HG02588 (cell line): Measurements from ENCODE around the gene NSF.

Experiments
- ATAC-seq: cut with Tn5 transposase; IDR thresholded peaks from one replicate; pipeline ENCODE4 v1.9.1; 2021; ENCODE audit warnings: mild to moderate bottlenecking, moderate library complexity; ENCODE audit not compliant: unreplicated experiment

The NSF gene

GRCh38 chr17:46796084-46796483, 205.6 kb downstream of the NSF start:
- no peak for ATAC-seq

- no peak for ATAC-seq
Observed at GRCh38 chr17:46796524-46796923, 206.1 kb downstream of the NSF start.

GRCh38 chr17:46796956-46797530, 206.6 kb downstream of the NSF start:
- no peak for ATAC-seq

GRCh38 chr17:46800573-46800972, 210.1 kb downstream of the NSF start:
- no peak for ATAC-seq

DNA sequence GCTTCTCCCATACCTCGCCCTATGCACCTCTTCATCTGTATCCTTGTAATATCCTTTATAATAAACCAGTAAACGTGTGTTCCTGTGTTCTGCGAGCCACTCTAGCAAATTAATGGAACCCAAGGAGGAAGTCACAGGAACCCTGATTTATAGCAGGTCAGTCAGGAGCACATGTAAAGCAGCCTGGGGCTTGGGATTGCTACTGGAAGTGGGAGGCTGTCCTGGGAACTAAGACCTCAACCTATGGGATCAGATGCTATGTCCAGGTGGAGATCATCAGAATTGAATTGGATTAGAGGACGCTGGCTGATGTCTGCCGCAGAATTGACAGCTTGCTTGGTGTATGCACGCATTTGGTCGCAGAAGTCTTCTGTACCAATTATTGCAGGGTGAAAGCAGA, 212.3 kb downstream of the NSF start:
- no peak for ATAC-seq

DNA sequence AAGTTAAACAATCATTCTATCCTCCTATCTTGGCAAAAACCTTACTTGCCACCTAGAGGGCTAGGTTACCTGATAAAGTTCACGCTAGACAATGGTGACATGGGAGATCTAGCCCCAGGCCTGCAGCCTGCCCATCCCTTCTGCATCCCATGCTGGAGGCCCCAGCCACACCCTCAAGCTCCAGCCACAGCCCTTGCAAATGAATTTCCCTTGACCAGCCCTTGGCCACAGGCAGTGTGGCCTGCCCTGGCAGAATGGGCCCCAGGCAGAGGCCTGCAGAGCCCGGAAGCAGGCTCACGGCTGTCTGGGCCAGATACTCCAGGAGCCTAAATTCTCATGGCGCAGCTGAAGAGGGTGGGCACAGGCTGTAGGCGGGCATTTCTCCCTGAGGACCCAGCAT, 213.1 kb downstream of the NSF start:
- ATAC-seq: no peak

DNA sequence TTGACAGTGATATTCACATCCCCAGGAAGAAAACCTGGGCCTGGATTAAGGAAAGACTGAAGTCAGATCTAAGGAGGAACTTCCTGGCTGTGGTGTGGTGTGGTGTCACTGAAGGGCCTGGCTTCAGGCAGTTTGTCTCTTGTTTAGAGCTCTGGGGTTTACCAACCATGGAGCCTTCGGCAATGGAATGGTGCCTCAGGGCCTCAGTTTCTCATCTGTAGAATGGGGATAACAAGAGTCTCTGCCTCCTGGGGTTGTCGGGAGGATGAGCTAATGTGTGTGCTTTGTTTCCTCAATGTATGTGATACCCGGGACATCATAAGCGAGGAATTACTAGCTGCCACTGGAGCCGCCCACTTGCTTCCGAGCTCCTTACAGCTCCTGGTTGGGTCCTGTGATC, 215.3 kb downstream of the NSF start:
- ATAC-seq: no peak
